Measurements from ENCODE around the gene DECR2.

GRCh38 chr16:368388-369158, 33.1 kb upstream of the DECR2 start:
- TF ChIP-seq POLR2A (IDR thresholded peaks at IDR 0.05; ENCODE audit: low read length) (no peak), GATA1 (IDR thresholded peaks at IDR 0.05; ENCODE audit: low read depth, low read length) (no peak)
